ENCODE measurements around the gene EPM2A.

Gene EPM2A

GRCh38 chr6:145601397-145601796 lies 133.9 kb downstream of the EPM2A start:
- DNase-seq: no peak

- no peak for DNase-seq
Measured at GRCh38 chr6:145600299-145600698, 135.0 kb downstream of the EPM2A start.

DNA sequence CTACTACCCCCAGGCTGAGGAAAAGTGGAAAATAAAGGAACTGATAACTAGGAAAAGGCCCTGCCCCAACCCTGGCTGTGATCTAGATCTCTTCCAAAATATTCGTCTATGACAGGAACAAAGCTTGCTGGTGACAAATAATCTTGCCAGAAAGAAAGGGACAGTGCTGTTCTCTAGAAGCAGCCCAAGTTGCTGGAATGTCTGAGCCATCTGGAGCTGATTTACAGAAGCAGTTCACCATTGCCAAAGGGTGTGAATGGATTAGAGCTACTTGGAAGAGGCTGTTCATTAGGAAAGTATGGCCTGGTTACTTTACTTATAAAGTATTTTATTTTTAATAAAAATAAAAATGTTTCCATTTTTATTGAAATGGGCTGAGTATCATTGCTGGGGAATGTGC lies 146.3 kb downstream of the EPM2A start:
- DNase-seq: peak; percentile 2

DNA sequence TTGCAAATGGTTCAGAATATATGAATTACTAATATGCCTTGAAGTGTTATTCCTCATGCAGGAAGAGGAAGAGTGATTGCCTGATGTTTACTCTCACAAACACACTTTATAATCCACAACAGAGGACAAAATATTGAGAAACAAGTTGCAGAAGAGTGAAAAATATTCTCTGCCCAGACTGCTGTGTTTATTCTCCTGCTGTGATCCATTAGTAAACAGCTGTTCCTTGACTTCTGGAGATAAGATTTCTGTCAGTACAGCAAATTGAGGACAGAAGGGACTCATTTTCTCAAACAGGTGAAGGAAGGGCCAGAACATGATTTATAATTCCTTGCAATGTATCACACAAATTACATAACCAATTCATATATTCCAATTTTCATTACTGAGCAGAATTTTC lies 148.0 kb downstream of the EPM2A start:
- no peak for DNase-seq

- no peak for DNase-seq
Measured at GRCh38 chr6:145583753-145584152, 151.6 kb downstream of the EPM2A start.
